Lung (tissue), 12 donors: ENCODE measurements around the gene PRDM16. TPM values are rescaled to one million over a fixed set of nuclear protein-coding genes. Genes with fewer than 3 reads are reported as not detected.

Experiments used
- ATAC-seq: fragments of 200-7000 bp; cut with Tn5 transposase; one replicate; pipeline ENCODE4 v1.9.1; 2020; ENCODE audit warnings: moderate number of reproducible peaks; ENCODE audit not compliant: insufficient read depth, low FRiP score
- DNase-seq, 3 donors: peaks; one replicate each; pipeline ENCODE4 v3.0.0-alpha.2; 2013 to 2017
- H3K27ac ChIP-seq, 2 donors: one replicate each; pipeline ENCODE4 v1.5.1; 2013; ENCODE audit warnings: mild to moderate bottlenecking in 2 of 2, moderate library complexity in 2 of 2, control low read depth in 1 of 2, inconsistent platforms in 1 of 2, low read depth in 1 of 2, low read length in 1 of 2
- H3K27me3 ChIP-seq, 3 donors: one replicate each; pipeline ENCODE4 v1.5.1; 2013; ENCODE audit warnings: low read length in 2 of 3; ENCODE audit not compliant: control insufficient read depth in 3 of 3, insufficient read depth in 3 of 3
- H3K36me3 ChIP-seq, 4 donors: one replicate each; pipeline ENCODE4 v1.5.1; 2013; ENCODE audit warnings: low read length in 4 of 4, mild to moderate bottlenecking in 1 of 4, moderate library complexity in 1 of 4; ENCODE audit not compliant: control insufficient read depth in 4 of 4, insufficient read depth in 4 of 4
- H3K4me1 ChIP-seq, 5 donors: one replicate each; pipeline ENCODE4 v1.5.1; 2013; ENCODE audit warnings: low read length in 5 of 5, mild to moderate bottlenecking in 2 of 5, moderate library complexity in 1 of 5; ENCODE audit not compliant: control insufficient read depth in 5 of 5, insufficient read depth in 5 of 5
- H3K4me3 ChIP-seq: one replicate; pipeline ENCODE4 v1.5.1; 2013; ENCODE audit warnings: mild to moderate bottlenecking, control low read depth, moderate library complexity
- H3K9ac ChIP-seq, 2 donors: one replicate each; pipeline ENCODE4 v1.5.1; 2013; ENCODE audit warnings: low read length in 2 of 2, control low read depth in 1 of 2; ENCODE audit not compliant: insufficient read depth in 1 of 2
- H3K9me3 ChIP-seq, 4 donors: one replicate each; pipeline ENCODE4 v1.5.1; 2013; ENCODE audit warnings: low read length in 3 of 4, mild to moderate bottlenecking in 1 of 4, moderate library complexity in 1 of 4; ENCODE audit not compliant: control insufficient read depth in 4 of 4, insufficient read depth in 3 of 4
- WGBS, 2 donors: extraction: QIAGEN DNeasy Blood & Tissue Kit; methylation state at CpG; one replicate each; pipeline ENCODE4 v1.1.7; 2013; 5-methylcytosine and 5-hydroxymethylcytosine counted together
- polyA plus RNA-seq, 2 donors: library from polyadenylated mRNA; stranded (reverse); fragments of 200-250 nt; gene quantifications; one replicate each; pipeline ENCODE4 v1.2.1, GENCODE V29; 2013
- total RNA-seq, 2 donors: library from RNA; depleted of rRNA in 1 of 2; stranded (reverse); fragments of >200 nt in 1 of 2; gene quantifications; one replicate each; pipeline ENCODE4 v1.2.1, GENCODE V29; 2014 to 2021
- TF ChIP-seq, protein P1 (sequence below): IDR thresholded peaks from 2 replicates; pipeline ENCODE4 v1.5.1; 2012; ENCODE audit warnings: mild to moderate bottlenecking; ENCODE audit errors: control extremely low read depth, extremely low read depth
- donor health status: control.
- donor health status: control.
- donor health status: Bipolar disorder and iron deficiency.
- donor health status: healthy.
- donor health status: DM: yes; HTN: yes; CAD: no.

Gene PRDM16
- total and polyA plus RNA-seq, 4 donors: 2.4 to 36.5 (median 13.1) TPM

- ATAC-seq: no peak
- Histone ChIP-seq H3K9me3 (no peaks in the 10 kb centered on the region), H3K4me1 (peaks cover 5 to 56% (median 25%) of the 10 kb centered on the region in 5 donors), H3K4me3 (no peak overlapping the region), H3K27me3 (no peaks in the 10 kb centered on the region), H3K9ac (no peak overlapping the region), H3K27ac (peak overlapping the region in 1 of 2 donors; percentile 12), H3K36me3 (no peaks in the 10 kb centered on the region)
- WGBS, 2 donors: 76 to 80% methylated on average over 26 of the region's 26 CpGs
- TF ChIP-seq, protein P1, sequence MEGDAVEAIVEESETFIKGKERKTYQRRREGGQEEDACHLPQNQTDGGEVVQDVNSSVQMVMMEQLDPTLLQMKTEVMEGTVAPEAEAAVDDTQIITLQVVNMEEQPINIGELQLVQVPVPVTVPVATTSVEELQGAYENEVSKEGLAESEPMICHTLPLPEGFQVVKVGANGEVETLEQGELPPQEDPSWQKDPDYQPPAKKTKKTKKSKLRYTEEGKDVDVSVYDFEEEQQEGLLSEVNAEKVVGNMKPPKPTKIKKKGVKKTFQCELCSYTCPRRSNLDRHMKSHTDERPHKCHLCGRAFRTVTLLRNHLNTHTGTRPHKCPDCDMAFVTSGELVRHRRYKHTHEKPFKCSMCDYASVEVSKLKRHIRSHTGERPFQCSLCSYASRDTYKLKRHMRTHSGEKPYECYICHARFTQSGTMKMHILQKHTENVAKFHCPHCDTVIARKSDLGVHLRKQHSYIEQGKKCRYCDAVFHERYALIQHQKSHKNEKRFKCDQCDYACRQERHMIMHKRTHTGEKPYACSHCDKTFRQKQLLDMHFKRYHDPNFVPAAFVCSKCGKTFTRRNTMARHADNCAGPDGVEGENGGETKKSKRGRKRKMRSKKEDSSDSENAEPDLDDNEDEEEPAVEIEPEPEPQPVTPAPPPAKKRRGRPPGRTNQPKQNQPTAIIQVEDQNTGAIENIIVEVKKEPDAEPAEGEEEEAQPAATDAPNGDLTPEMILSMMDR: no peak
- DNase-seq: no peak
Observed at GRCh38 chr1:3128431-3129132, 59.6 kb downstream of the PRDM16 start.

DNA sequence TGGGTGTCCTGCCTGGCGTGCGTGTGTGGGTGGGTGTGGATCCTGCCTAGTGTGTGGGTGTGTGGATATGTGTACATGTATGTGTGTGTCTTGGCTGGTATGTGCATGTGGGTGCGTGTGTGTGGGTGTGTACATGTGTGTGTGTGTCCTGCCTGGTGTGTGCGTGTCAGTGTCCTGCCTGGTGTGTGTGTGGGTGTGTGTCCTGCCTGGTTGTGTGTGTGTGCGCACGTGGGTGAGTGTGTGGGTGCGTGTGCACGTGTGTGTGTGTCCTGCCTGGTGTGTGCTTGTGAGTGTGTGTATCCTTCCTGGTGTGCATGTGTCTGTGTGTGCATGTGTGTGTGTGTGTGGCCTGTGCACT, 60.1 kb downstream of the PRDM16 start:
- Histone ChIP-seq H3K4me1 (peaks cover 5 to 61% (median 25%) of the 10 kb centered on the region in 5 donors), H3K9me3 (no peaks in the 10 kb centered on the region), H3K9ac (no peak overlapping the region), H3K4me3 (no peak overlapping the region), H3K36me3 (no peaks in the 10 kb centered on the region), H3K27me3 (no peaks in the 10 kb centered on the region), H3K27ac (no peak overlapping the region)
- no peak for DNase-seq
- TF ChIP-seq, protein P1: no peak
- WGBS, 2 donors: 79 to 83% methylated on average over 8 of the region's 8 CpGs
- ATAC-seq: no peak

DNA sequence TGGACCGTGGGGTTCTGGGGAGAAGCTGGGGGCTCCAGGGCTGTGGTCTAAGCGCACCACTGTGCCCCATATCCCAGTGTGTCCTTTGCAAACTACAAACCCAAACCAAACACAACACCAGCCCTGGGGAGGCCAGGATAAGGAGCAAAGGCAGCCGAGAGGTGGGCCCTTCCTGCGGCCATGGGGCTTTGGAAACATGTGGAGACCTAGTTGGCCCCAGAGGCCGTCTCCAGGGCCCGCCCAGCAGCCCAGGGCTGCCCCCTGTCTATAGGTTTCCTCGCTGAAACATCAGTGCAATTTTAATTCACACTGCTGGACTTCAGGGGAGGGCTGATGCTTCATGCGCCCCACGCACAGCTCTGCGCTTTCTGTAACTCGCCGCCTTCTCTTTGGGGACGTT, 61.3 kb downstream of the PRDM16 start:
- no peaks in the 10 kb centered on the region for H3K9me3 ChIP-seq
- DNase-seq (no peak), ATAC-seq (no peak)
- no peaks in the 10 kb centered on the region for H3K36me3 ChIP-seq
- H3K4me1 ChIP-seq: peaks cover 5 to 68% (median 25%) of the 10 kb centered on the region in 5 donors
- H3K4me3 ChIP-seq: no peak overlapping the region
- 85 to 86% methylated on average over 13 of the region's 13 CpGs for WGBS, 2 donors
- no peak overlapping the region for H3K9ac ChIP-seq
- TF ChIP-seq, protein P1: no peak
- no peaks in the 10 kb centered on the region for H3K27me3 ChIP-seq
- H3K27ac ChIP-seq: no peak overlapping the region

GRCh38 chr1:3132660-3133059, 63.7 kb downstream of the PRDM16 start:
- no peak for ATAC-seq
- H3K27me3 ChIP-seq: no peaks in the 10 kb centered on the region
- peak overlapping the region in 1 of 2 donors; percentile 33 for H3K27ac ChIP-seq
- no peaks in the 10 kb centered on the region for H3K36me3 ChIP-seq
- WGBS, 2 donors: 48% methylated on average over 12 of the region's 12 CpGs
- H3K9ac ChIP-seq: no peak overlapping the region
- no peak overlapping the region for H3K4me3 ChIP-seq
- no peak for DNase-seq
- H3K9me3 ChIP-seq: no peaks in the 10 kb centered on the region
- TF ChIP-seq, protein P1: no peak
- peaks cover 0 to 54% (median 17%) of the 10 kb centered on the region in 5 donors for H3K4me1 ChIP-seq
